Glomerular endothelial cell (primary cell): Measurements from ENCODE around the gene SLC25A29. TPM values are rescaled to one million over a fixed set of nuclear protein-coding genes. Genes with fewer than 3 reads are reported as not detected.
A peak's percentile ranks its signal among the peaks of the same experiment; 100 is the strongest.
"Not testable (repeated sequence)": the region's sequence is repeated elsewhere in the genome, so short reads cannot be mapped to it uniquely, and the experiment has no call there.

Experiments
- DNase-seq: peaks from one replicate; pipeline ENCODE4 v3.0.0-alpha.2; 2011; ENCODE audit warnings: low read depth, low spot score; ENCODE audit errors: extremely low read depth
- total RNA-seq: library from RNA; depleted of rRNA; stranded (reverse); fragments of >200 nt; gene quantifications from 2 replicates; pipeline ENCODE4 v1.2.3, GENCODE V29; 2015

SLC25A29 gene
- total RNA-seq, 1 donor from 2014 or later, result 175 TPM

- not testable (repeated sequence) for DNase-seq
Observed at GRCh38 chr14:100283436-100283835, 22.8 kb downstream of the SLC25A29 start.

GRCh38 chr14:100282766-100283419 is 23.4 kb downstream of the SLC25A29 start:
- DNase-seq, result no peak

- DNase-seq, result no peak
Observed at GRCh38 chr14:100282083-100282350, 24.2 kb downstream of the SLC25A29 start.

- no peak for DNase-seq
Observed at GRCh38 chr14:100281286-100282082, 24.8 kb downstream of the SLC25A29 start.

- DNase-seq, result no peak
Observed at GRCh38 chr14:100279563-100279962, 26.7 kb downstream of the SLC25A29 start.

- DNase-seq, result no peak
Observed at GRCh38 chr14:100279133-100279532, 27.1 kb downstream of the SLC25A29 start.

GRCh38 chr14:100278702-100279101 is 27.5 kb downstream of the SLC25A29 start:
- DNase-seq, result peak; percentile 14

- no peak for DNase-seq
Observed at GRCh38 chr14:100275214-100275613, 31.0 kb downstream of the SLC25A29 start.

GRCh38 chr14:100274250-100274649 is 32.0 kb downstream of the SLC25A29 start:
- no peak for DNase-seq

- DNase-seq, result peak; percentile 12
Observed at GRCh38 chr14:100271247-100271939, 34.9 kb downstream of the SLC25A29 start.

GRCh38 chr14:100268591-100269207 is 37.5 kb downstream of the SLC25A29 start:
- DNase-seq, result no peak

- no peak for DNase-seq
Observed at GRCh38 chr14:100267990-100268389, 38.3 kb downstream of the SLC25A29 start.

GRCh38 chr14:100263141-100263540 is 43.1 kb downstream of the SLC25A29 start:
- no peak for DNase-seq

- no peak for DNase-seq
Observed at GRCh38 chr14:100262545-100262944, 43.7 kb downstream of the SLC25A29 start.

- DNase-seq, result no peak
Observed at GRCh38 chr14:100261621-100262020, 44.6 kb downstream of the SLC25A29 start.

- DNase-seq, result no peak
Observed at GRCh38 chr14:100256339-100256895, 49.8 kb downstream of the SLC25A29 start.

- no peak for DNase-seq
Observed at GRCh38 chr14:100252684-100253083, 53.6 kb downstream of the SLC25A29 start.

GRCh38 chr14:100250732-100251465 is 55.3 kb downstream of the SLC25A29 start:
- DNase-seq, result no peak

GRCh38 chr14:100246809-100247428 is 59.3 kb downstream of the SLC25A29 start:
- DNase-seq, result no peak

GRCh38 chr14:100243020-100243419 is 63.2 kb downstream of the SLC25A29 start:
- no peak for DNase-seq
